GM18870 (cell line): Measurements from ENCODE around the gene PWP2.
"Not testable (repeated sequence)": the region's sequence is repeated elsewhere in the genome, so short reads cannot be mapped to it uniquely, and the experiment has no call there.

ENCODE experiments used
- ATAC-seq: cut with Tn5 transposase; IDR thresholded peaks from one replicate; pipeline ENCODE4 v1.9.1; 2021; ENCODE audit warnings: moderate library complexity; ENCODE audit not compliant: unreplicated experiment

PWP2 gene

DNA sequence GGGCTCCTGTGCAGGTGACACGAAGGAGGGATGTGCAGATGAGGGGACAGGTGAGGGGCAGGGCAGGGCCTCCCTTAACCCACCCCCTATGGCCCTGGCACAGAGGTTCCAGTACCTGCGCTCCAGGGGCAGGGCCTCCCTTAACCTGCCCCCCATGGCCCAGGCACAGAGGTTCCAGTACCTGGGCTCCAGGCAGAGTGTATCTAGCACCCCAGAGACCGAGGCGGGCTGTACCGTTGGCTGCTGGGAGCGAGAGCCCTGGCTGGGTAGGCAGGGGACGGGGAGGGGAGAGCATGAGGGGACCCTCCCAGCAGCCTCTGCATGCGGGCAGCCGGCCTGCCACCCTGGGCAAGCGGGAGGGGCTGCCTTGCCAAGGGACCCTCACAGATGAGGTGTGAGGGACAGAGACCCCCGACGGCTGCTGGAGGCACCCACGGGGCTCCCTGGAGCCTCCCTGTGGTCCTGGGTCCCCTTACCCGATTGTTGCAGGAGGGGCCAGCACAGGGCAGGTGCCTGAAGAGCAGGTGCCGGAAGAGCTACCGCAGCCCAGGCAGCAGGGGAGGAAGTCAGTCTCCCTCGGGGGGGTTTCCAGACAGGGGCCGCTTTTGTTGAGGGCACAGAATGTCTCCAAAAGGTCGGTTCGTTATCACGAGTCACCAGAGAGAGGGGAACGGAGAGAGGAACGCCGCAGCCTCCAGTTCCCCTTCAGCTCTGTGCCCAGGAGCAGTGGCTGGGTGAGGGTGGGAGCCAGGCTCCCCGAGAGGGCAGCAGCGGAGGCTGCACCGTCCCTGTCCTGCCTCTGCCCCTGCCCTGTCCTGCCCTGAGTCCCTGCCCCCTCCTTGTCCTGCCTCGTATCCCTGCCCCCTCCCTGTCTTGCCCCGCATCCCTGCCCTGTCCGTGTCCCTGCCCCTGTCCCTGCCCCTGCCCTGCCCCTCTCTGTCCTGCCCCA is 52.4 kb downstream of the PWP2 start:
- ATAC-seq: not testable (repeated sequence)

DNA sequence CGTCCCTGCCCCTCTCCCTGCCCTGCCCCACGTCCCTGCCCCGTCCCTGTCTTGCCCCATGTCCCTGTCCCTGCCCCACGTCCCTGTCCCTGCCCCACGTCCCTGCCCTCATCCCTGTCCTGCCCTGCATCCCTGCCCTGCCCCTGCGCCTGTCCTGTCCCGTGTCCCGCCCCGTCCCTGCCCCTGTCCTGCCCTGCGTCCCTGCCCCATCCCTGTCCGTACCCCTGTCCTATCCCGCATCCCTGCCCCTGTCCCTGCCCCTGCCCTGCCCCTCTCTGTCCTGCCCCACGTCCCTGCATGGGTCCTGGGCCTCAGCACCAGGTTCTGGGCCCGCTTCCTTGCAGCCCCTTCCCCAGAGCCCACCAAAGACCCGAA is 53.1 kb downstream of the PWP2 start:
- ATAC-seq: not testable (repeated sequence)

DNA sequence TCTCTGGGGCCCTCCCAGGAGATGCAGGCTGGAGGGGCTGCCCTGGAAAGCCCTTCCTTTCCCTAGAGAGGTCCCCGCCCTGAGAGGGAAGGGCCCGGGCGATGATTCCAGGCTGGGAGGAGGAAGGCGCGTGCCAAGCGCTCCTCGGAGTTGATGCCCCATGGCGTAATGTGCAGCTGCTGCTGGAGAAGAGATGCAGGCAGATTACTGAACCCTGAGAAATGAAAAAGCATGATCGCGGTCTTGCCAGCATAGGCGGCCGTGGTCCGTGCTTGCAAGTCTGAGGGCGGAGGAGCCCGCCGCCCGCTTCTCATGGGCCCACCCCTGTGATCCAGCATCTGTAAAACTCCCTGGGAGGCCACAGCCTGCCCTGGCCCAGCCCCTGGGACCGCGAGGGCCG is 53.6 kb downstream of the PWP2 start:
- ATAC-seq: not testable (repeated sequence)

DNA sequence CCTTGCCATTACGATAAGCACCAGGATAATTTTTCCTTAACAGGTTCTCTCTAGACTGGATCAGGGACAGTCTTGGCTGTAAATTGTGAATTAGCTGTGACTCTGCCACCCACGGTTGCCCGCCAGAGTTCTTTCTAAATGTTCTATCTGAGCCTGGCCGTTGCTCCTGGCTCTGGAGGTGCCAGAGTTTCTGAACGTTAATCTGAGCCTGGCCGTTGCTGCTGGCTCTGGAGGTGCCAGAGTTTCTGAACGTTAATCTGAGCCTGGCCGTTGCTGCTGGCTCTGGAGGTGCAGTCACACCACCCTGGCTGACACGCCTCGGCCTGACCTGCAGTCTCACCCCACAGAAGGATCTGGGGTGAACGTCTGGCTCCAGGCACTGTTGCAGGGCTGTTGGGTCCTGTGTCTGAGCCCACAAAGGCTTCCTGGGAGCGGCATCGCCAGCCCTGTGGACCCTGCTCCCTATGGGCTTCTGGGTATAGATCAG is 56.0 kb downstream of the PWP2 start:
- ATAC-seq: not testable (repeated sequence)

DNA sequence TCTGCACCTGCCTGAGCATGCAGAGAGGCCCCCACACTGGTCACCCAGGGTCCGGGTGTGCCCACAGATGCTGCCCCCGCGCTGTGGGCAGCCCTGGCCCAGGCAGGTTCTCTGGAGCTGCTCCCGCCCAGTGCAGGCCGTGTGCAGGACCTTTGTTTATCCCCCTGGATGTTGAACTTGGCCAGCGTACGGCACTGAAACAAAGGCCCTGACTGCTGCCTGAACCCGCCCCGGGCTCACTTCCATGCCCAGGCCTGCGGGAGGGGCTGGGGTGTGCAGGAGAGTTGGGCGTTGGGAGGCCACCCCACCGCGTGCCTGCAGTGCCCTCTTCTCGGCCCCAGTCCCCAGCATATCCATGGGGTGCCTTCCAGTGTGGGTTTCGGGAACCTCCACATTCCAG is 58.7 kb downstream of the PWP2 start:
- ATAC-seq: not testable (repeated sequence)

DNA sequence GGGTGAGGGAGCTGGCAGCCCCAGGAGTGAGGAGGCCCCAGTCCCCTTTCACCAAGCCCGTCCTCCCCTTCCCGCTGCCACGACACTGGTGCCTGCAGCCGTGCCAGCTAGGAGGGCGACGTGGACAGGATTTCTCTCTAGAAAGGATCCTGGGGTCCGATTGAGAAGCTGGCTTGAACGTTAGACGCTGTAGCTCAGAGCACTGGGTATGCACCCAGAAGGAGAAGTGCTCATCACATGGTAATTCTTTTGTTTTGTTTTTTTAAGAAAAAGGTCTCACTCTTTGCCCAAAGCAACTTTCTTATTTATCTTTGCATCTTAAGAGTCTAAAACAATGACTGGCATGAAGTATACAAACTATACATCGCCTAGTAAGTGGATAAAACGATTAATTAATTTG is 60.3 kb downstream of the PWP2 start:
- ATAC-seq: not testable (repeated sequence)

DNA sequence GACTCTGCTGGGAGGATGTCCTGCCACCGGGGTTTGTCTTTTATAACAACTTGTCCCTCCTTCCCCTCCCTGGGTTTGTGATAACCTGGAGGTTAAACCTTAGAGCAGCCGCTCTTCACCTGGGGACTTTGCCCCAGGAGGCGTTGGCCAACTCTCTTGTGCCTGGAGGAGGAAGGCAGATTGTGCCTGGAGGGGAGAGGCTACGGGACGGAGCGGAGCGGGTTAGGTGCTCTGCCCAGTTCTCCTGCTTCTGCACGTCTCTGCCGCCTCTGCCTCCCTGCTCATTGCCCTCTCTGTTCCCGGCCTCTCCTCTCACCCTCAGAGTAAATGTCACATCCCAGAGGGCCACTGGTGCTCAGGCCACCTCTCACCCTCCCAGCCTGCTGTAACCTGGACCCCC is 63.1 kb downstream of the PWP2 start:
- not testable (repeated sequence) for ATAC-seq

DNA sequence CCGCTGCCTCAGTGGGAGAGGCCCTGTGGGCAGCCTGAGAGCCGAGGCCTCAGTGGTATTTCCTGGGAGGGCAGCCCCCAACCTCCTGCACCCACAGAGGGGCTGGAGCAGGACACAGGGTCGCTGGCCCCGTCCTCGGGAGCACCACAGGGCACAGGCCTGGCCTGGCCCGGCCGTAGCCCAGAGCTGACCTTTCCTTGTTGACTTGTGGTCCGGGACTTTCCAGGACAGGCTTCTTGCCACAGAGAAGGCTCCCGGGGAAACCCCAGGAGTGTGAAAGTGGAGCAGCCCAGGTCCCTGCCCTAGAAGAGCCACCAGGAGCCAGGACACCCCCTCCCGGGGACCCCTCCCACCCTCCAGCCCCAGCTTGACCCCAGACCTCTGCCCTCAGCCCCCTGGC is 63.7 kb downstream of the PWP2 start:
- not testable (repeated sequence) for ATAC-seq

DNA sequence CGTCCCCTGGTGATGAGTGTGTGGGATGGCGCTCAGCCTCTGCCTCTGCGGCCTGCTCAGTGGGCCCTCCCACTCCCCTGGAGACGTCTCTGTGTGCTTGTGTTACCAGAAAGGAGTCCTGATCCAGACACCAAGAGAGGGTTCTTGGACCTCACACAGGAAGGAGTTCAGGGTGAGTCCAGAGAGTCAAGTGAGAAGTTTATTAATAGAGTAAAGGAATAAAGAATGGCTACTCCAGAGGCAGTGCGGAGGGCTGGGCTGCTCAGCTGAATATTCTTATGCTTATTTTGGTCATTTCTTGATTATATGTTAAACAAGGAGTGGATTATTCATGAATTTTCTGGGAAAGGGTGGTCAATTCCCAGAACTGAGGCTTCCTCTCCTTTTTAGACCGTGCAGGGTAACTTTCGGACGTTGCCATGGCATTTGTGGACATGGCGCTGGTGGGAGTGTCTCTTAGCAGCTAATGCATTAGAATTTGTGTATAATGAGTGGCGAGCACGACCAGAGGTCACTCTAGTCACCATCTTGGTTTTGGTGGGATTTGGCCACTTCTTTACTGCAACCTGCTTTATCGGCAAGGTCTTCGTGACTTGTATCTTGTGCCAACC is 64.9 kb downstream of the PWP2 start:
- not testable (repeated sequence) for ATAC-seq

DNA sequence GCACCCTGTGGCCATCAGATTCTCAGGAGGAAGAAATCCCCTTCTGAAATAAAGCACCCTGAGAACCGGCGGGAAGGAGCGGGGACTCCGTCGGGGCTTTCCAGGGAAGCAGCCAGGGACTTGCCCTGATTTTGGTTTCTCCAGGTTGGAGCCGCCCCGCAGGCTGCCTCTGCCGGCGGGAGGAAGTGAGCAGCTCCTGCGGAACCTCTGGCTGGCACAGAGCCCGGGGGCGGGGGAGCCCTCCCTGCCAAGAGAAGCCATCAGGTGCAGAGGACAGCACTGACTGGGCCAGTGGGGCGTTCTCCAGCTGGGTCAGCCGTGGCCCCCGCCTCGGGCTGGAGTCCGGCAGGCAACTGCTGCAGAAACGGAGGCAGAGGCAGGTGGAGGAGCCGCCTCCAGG is 65.5 kb downstream of the PWP2 start:
- ATAC-seq: not testable (repeated sequence)

DNA sequence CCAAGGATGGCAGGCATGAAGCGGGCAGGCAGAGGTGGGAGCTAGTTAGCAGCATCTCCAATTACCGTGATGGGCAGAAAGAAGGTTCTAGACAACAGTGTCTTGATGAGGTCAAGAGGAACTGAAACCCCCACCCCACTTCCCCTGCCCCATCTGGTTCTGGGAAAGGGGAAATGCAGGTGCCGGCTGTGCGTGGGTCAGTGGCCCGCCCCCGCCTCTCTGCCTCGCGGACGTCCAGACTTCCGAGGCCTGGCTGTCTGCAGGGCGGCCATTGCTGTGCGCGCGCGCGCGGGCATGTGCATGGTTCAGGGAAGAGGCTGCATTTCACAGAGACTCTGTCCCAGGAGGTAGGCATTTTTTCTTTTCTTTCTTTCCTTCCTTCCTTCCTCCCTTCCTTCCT is 68.0 kb downstream of the PWP2 start:
- not testable (repeated sequence) for ATAC-seq

DNA sequence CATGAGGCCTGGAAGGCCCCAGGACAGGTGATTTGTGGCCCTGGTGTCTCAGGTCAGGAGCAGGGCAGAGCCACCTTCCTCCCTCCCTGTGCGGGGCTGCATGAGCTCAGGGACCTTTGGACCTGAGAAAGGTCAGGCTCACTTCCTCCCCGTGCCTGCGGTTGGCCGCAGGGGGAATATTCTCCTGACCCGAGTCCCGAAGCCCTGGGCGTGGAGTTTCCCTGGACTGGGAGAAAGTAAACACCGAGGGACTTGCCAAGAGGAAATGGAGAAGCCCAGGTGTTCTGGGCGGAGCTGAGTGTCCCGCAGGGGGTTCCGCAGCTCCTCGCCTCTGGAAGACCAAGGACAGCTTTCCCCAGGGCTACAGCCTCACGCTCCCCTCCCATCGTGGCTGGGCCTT is 68.9 kb downstream of the PWP2 start:
- ATAC-seq: not testable (repeated sequence)
